ENCODE measurements around the gene ATP2B3.

ATP2B3 gene

DNA sequence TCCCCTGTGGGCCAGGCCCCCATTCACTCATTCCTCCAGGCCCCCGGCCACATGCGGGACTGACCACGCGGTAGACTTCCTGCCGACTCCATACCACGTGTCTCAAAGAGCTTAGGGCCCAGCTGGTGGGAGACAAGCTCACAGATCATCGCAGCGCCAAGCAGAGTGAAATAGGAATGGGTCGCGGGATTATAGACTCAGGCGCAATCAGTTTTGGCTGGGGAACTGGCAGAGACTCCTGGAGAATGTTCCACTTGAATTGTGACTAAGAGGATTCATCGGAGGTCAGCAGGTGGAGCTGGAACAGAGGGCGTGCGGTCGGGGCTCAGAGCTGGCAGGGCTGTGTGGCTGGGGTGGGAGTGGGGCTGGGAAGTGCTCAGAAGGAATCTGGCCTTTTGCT is 15.6 kb downstream of the ATP2B3 start:
- DNase-seq (ENCODE audit: low read depth in 1 of 2, low spot score in 1 of 2): no peak
- in situ Hi-C loops (cut with HindIII; ENCODE audit: low pct_unique_long_range_greater_than_20kb, low sequenced_read_pairs): no loop called here
- TF ChIP-seq JUND (IDR thresholded peaks at IDR 0.05; ENCODE audit: low read depth): no peak

DNA sequence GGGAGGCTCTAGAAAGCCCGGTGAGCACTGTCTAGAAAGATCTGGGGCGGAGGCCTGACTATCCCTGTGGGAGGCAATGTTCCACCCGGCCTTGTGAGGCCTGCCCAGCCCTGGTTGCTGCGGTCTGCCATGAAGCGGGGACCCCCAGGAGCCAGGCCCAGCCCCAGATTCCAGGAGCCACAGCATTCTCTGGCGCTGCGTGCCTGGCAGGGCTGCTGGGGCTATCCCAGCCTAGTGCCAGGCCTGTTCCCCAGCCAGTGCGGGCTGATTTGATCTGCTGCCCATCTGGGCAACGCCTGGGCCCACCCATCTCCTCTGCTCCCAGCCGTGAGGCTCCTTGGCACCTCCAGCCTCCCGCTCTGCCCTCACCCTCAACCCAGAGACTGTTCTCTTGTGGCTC is 19.6 kb downstream of the ATP2B3 start:
- in situ Hi-C loops (cut with HindIII; ENCODE audit: low pct_unique_long_range_greater_than_20kb, low sequenced_read_pairs): no loop called here
- no peak for TF ChIP-seq JUND (IDR thresholded peaks at IDR 0.05; ENCODE audit: low read depth)
- DNase-seq (ENCODE audit: low read depth in 1 of 2, low spot score in 1 of 2): no peak

DNA sequence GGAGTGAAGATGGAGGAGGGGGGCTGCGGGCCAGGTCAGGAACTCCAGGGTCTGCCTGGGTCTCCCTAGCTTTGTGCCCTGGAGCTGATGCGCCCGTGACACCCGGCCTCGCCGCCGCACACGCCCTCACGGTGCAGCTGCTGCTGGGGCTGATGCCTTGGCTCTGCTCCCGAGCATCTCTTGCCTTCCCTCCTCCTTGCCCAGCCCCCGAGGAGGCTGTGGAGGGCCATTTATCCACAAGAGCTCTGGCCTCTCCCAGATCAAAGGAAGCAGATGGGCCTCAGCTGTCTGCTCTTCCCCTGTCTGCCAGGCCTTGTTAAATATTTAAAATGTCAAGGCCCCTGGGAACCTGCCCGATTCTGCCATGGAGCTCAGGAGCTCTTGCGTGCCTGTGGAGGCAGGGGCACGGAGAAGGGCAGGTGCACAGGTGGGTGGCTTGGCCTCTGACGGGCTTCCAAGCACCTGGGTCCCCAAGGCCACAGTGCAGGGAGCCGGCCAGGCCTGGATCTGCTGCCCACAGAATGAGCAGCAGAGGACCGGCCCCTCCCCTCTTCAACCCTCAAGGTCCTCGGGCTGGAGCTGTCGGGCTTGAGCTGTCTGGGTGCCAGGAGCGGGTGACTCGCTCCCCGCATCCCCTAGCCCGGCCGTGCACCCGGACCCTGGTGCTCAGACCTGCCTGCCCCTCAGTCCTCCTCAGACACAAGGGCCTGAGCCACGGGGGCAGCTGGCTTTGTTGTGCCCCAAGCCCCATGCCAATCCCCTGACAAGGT is 20.3 kb downstream of the ATP2B3 start:
- DNase-seq (ENCODE audit: low read depth in 1 of 2, low spot score in 1 of 2): no peak
- TF ChIP-seq JUND (IDR thresholded peaks at IDR 0.05; ENCODE audit: low read depth): no peak
- in situ Hi-C loops (cut with HindIII; ENCODE audit: low pct_unique_long_range_greater_than_20kb, low sequenced_read_pairs): no loop called here

DNA sequence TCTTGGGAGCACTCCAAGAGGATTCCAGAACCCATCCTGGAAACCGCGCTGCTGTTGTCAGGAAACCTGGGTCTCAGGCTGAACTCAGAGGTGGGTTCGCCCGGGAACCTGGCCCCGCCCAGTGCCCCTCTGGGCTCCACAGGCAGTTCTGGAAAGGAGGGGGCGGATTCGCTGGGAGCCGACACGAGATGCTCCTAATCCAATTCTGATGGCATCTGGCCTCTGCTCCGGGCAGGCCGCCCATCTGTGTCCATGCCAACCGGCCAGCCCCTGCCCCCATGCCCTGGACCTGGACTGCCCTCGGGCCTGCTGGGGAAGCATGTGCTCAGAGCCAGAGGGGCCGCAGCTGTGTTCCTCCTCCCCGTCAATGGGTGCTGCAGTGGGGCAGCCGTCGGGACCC is 21.0 kb downstream of the ATP2B3 start:
- DNase-seq (ENCODE audit: low read depth in 1 of 2, low spot score in 1 of 2): no peak
- in situ Hi-C loops (cut with HindIII; ENCODE audit: low pct_unique_long_range_greater_than_20kb, low sequenced_read_pairs): no loop called here

DNA sequence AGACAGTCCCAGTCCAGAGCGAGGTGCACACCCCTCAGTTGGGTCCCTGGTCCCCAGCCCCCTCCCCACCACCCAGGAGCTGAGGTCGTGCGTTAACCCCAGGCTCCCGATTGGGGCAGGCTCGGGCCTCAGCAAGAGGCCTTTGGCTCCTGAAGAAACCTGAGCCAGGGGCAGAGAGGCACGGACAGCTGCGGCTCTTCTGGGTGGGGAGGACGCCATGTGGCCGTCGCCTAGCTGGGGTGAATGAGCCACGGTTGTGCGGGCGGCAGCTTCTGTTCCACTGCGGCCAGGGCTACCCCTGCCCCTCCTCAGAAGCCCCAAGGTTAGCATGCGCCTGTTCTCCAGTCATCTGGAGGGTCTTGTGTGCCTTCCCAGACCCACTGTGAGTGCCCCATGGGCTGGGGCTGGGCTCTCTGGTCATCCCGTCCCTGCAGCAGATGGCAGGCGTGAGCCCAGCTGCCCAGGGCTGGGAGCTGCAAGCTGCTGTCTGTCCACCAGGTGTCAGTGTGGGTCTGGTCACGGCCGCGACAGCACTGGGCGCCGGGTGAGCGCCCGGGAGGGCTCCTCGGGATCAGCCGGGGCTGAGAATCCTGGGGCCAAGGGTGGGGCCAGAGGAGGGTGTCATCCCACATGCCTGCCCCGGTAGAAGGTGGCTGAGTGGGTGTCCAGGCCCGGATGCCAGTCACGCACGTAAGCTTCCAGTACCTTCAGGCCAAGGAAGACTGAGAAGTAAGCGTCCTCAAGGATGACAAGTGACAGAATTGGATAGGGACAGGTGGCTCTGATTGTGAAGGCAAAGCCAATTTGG is 21.9 kb downstream of the ATP2B3 start:
- peak; percentile 18 to 56 for DNase-seq (ENCODE audit: low read depth in 1 of 2, low spot score in 1 of 2)
- in situ Hi-C loops (cut with HindIII; ENCODE audit: low pct_unique_long_range_greater_than_20kb, low sequenced_read_pairs): no loop called here
- no peak for TF ChIP-seq JUND (IDR thresholded peaks at IDR 0.05; ENCODE audit: low read depth)

More for the DNA sequence above, 21.0 kb downstream of the ATP2B3 start:
- TF ChIP-seq JUND (IDR thresholded peaks at IDR 0.05; ENCODE audit: low read depth): no peak

DNA sequence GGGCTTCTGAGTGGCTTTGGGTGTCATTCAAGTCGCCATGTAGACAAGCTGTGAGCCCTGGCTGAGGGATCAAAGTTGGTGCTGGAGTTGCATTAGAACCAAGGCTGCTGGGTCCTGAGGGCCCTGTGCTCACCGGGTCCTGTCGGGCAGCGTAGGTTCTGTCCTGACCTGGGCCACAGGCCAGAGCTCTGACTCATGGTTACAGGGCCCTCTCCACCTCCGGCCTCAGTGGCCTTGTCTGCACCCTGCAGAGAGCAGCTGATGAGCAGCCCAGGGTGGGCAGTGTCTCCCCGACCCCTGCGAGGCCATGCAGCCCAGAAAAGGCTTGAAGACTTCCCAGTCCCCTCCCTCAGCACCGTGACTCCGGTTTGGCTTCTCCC is 22.5 kb downstream of the ATP2B3 start:
- no peak for DNase-seq (ENCODE audit: low read depth in 1 of 2, low spot score in 1 of 2)
- in situ Hi-C loops (cut with HindIII; ENCODE audit: low pct_unique_long_range_greater_than_20kb, low sequenced_read_pairs): no loop called here
- TF ChIP-seq JUND (IDR thresholded peaks at IDR 0.05; ENCODE audit: low read depth): no peak

DNA sequence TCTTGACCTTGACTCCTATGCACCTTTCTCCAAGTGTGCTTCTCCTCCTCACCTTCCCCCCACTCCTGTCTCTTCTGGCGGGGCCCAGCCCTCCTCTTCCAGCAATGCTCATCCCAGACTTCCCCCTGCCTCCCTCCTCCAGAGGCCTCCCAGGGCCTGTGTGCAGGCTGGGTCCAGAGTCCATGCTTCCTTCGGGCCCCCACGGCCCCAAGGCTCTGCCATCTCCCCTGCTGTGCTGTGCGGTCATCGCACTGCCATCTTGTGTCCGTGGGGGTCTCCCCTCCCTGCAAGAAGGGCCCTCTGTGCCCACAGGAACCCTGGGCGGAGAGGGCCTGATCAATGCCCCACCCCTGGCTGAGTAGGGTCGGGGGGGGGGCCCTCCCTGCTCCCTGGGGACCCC is 27.3 kb downstream of the ATP2B3 start:
- no peak for TF ChIP-seq JUND (IDR thresholded peaks at IDR 0.05; ENCODE audit: low read depth)
- in situ Hi-C loops (cut with HindIII; ENCODE audit: low pct_unique_long_range_greater_than_20kb, low sequenced_read_pairs): no loop called here
- DNase-seq (ENCODE audit: low read depth in 1 of 2, low spot score in 1 of 2): no peak

DNA sequence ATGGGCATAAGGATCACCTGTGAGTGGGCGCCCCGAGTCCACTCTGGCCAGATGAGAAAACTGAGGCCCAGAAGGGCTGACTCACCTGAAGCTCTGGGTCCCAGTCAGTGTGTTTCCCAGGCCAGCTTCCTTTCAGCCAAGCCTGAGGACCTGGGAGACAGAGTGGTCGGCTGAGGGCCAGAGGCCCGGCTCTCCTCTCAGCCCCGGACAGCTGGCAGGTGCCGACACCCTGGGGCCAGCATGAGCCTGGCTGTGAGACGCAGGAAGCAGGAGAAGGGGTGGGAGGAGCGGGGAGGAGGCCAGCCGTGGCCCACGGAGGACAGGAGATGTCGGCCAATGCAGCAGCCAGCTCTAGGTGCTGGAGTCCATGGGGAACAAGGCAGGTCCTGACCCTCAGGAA is 28.9 kb downstream of the ATP2B3 start:
- DNase-seq (ENCODE audit: low read depth in 1 of 2, low spot score in 1 of 2): no peak
- in situ Hi-C loops (cut with HindIII; ENCODE audit: low pct_unique_long_range_greater_than_20kb, low sequenced_read_pairs): no loop called here
- no peak for TF ChIP-seq JUND (IDR thresholded peaks at IDR 0.05; ENCODE audit: low read depth)

DNA sequence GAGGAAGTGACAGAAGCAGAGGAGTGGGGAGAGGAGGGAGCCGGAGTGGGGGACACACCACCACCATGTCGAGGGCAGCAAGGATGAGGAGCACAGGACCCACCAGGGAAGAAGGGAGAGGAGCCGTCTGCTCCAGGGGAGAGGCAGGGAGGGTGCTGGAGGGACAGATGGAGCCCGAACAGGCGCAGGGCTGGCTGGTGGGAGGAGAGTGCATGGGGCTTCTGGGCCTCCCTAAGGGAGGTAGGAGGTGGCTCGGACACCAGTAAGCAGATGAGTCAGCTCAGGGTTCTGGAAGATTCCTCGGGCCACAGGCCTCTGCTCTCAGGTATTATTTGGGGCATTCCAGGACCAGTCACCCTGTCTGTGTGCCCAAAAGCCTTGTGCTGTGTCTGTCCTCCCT is 29.8 kb downstream of the ATP2B3 start:
- no peak for DNase-seq (ENCODE audit: low read depth in 1 of 2, low spot score in 1 of 2)
- in situ Hi-C loops (cut with HindIII; ENCODE audit: low pct_unique_long_range_greater_than_20kb, low sequenced_read_pairs): no loop called here
- TF ChIP-seq JUND (IDR thresholded peaks at IDR 0.05; ENCODE audit: low read depth): no peak

DNA sequence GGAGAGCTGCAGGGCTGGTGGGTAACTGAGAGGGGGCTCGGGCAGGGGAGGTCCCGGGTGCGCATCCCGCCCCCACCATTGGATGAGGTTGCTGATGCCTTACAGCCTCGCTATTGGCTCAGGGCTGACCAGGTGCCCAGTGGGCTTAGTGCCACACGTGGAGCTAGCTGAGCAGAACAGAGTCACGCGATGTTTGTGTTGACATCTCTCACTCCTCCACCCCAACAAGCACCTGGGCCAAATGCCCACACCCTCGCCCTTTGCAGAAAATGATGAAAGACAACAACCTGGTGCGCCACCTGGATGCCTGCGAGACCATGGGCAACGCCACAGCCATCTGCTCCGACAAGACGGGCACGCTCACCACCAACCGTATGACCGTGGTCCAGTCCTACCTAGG is 31.8 kb downstream of the ATP2B3 start:
- in situ Hi-C loops (cut with HindIII; ENCODE audit: low pct_unique_long_range_greater_than_20kb, low sequenced_read_pairs): no loop called here
- no peak for DNase-seq (ENCODE audit: low read depth in 1 of 2, low spot score in 1 of 2)
- TF ChIP-seq JUND (IDR thresholded peaks at IDR 0.05; ENCODE audit: low read depth): no peak

DNA sequence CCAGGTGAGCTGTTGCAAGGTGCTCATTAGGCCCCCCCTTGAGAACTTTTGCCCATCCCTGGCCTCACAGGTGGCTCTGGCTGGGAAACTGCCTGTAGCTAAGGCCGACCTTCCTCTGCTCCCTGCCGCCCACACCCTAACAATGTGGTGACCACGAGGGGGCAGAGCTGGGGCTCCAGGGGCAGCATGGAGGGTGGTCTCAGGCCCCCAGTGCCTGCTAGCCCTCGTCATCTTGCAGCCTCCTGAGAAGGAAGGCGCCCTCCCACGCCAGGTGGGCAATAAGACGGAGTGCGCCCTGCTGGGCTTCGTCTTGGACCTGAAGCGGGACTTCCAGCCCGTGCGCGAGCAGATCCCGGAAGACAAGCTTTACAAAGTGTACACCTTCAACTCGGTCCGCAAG is 32.4 kb downstream of the ATP2B3 start:
- in situ Hi-C loops (cut with HindIII; ENCODE audit: low pct_unique_long_range_greater_than_20kb, low sequenced_read_pairs): no loop called here
- DNase-seq (ENCODE audit: low read depth in 1 of 2, low spot score in 1 of 2): no peak
- no peak for TF ChIP-seq JUND (IDR thresholded peaks at IDR 0.05; ENCODE audit: low read depth)

DNA sequence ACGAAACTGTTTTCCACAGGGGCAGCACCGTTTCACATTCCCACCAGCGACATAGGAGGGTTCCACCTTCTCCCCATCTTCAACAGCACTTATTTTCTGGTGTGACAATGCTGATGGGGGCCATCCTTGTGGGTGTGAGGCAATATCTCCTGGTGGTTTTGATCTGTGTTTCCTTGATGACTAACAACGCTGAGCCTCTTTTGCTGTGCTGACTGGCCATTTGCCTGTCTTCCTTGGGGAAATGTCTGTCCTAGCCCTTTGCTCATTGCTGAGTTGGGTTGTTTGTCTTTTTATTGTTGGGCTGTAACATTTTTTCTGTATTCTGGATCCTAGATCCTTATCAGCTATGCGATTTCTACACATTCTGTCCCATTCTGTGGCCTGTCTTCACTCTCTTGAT is 33.7 kb downstream of the ATP2B3 start:
- no peak for TF ChIP-seq JUND (IDR thresholded peaks at IDR 0.05; ENCODE audit: low read depth)
- in situ Hi-C loops (cut with HindIII; ENCODE audit: low pct_unique_long_range_greater_than_20kb, low sequenced_read_pairs): no loop called here

DNA sequence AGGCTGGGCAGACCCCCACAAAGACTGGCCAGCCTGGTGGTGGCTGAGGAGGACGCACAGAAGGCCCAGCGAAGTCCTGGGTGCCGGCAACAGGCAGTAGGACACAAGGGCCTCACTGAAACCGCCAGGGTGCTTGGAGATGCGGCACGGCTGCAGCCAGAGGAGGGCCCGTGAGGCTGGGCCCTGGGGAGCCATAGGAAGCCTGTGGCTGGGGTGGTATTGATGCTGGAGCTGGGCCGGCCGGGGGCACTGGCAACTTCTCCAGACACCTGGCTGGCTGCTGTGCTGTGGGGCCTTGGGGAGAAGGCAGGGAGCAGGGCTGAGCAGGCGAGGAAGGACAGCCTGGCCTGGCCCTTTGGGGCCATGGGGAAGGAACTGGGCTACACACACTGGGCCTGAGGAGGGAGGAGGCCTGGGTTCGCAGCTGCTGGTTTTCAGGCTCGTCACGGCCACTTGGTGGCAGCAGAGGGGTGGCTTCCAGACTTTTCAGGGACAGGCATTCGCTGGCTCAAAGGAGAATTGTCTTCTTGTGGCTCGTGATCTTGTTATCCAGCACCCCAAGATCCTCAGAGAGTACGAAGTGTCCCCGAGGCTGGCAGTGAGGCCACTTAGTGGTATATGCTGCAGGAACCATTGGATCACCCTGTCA is 37.2 kb downstream of the ATP2B3 start:
- in situ Hi-C loops (cut with HindIII; ENCODE audit: low pct_unique_long_range_greater_than_20kb, low sequenced_read_pairs): no loop called here
- no peak for TF ChIP-seq JUND (IDR thresholded peaks at IDR 0.05; ENCODE audit: low read depth)
- DNase-seq (ENCODE audit: low read depth in 1 of 2, low spot score in 1 of 2): peak; percentile 57 to 62

More for the DNA sequence above, 33.7 kb downstream of the ATP2B3 start:
- DNase-seq (ENCODE audit: low read depth in 1 of 2, low spot score in 1 of 2): no peak

Data from T47D (cell line).